ENCODE data around the gene OPN5. TPM values are rescaled to one million over a fixed set of nuclear protein-coding genes. Genes with fewer than 3 reads are reported as not detected.

The OPN5 gene
- total and polyA plus RNA-seq, 8 donors = not detected

GRCh38 chr6:47844881-47845280 is 63.0 kb downstream of the OPN5 start:
- Histone ChIP-seq H3K27ac (no peak overlapping the region), H3K4me1 (no peaks in the 10 kb centered on the region), H3K27me3 (no peaks in the 10 kb centered on the region), H3K4me3 (no peak overlapping the region), H3K36me3 (no peaks in the 10 kb centered on the region), H3K9me3 (no peaks in the 10 kb centered on the region)
- FAIRE-seq (no peak), DNase-seq (no peak), ATAC-seq (no peak)
- 73 to 82% methylated on average over 3 of the region's 3 CpGs for WGBS, 2 donors
- TF ChIP-seq CTCF (IDR thresholded peaks at IDR 0.05) = no peak
- intact Hi-C loops (cut with DNase I) = no loop called here

GRCh38 chr6:47846752-47847151 is 64.9 kb downstream of the OPN5 start:
- TF ChIP-seq CTCF (IDR thresholded peaks at IDR 0.05) = no peak
- DNase-seq = no peak
- no peaks in the 10 kb centered on the region for H3K27me3 ChIP-seq
- H3K4me3 ChIP-seq = no peak overlapping the region
- intact Hi-C loops (cut with DNase I) = no loop called here
- 27 to 41% methylated on average over 1 of the region's 1 CpG for whole genome bisulfite sequencing, 2 donors
- H3K27ac ChIP-seq = no peak overlapping the region
- H3K9me3 ChIP-seq = no peaks in the 10 kb centered on the region
- no peaks in the 10 kb centered on the region for H3K4me1 ChIP-seq
- no peak for FAIRE-seq
- ATAC-seq = no peak
- no peaks in the 10 kb centered on the region for H3K36me3 ChIP-seq

GRCh38 chr6:47851091-47851490 is 69.3 kb downstream of the OPN5 start:
- no peaks in the 10 kb centered on the region for H3K27me3 ChIP-seq
- FAIRE-seq (no peak), DNase-seq (no peak), ATAC-seq (no peak)
- H3K4me3 ChIP-seq = no peak overlapping the region
- WGBS, 2 donors = 61 to 81% methylated on average over 1 of the region's 1 CpG
- no peak overlapping the region for H3K27ac ChIP-seq
- H3K4me1 ChIP-seq = no peaks in the 10 kb centered on the region
- no peaks in the 10 kb centered on the region for H3K9me3 ChIP-seq
- intact Hi-C loops (cut with DNase I) = no loop called here
- TF ChIP-seq CTCF (IDR thresholded peaks at IDR 0.05) = no peak
- no peaks in the 10 kb centered on the region for H3K36me3 ChIP-seq

- H3K4me3 ChIP-seq = no peak overlapping the region
- H3K4me1 ChIP-seq = no peaks in the 10 kb centered on the region
- DNase-seq = no peak
- TF ChIP-seq CTCF (IDR thresholded peaks at IDR 0.05) = no peak
- WGBS, 2 donors = 56 to 67% methylated on average over 6 of the region's 6 CpGs
- H3K36me3 ChIP-seq = no peaks in the 10 kb centered on the region
- no peaks in the 10 kb centered on the region for H3K9me3 ChIP-seq
- H3K27ac ChIP-seq = no peak overlapping the region
- no peaks in the 10 kb centered on the region for H3K27me3 ChIP-seq
- no peak for ATAC-seq
- FAIRE-seq = no peak
- intact Hi-C loops (cut with DNase I) = no loop called here
Observed at GRCh38 chr6:47852727-47853126, 70.9 kb downstream of the OPN5 start.

GRCh38 chr6:47853766-47854165 is 71.9 kb downstream of the OPN5 start:
- no peak for TF ChIP-seq CTCF (IDR thresholded peaks at IDR 0.05)
- no peaks in the 10 kb centered on the region for H3K27me3 ChIP-seq
- DNase-seq = no peak
- 45 to 52% methylated on average over 3 of the region's 3 CpGs for WGBS, 2 donors
- no peak overlapping the region for H3K27ac ChIP-seq
- H3K4me1 ChIP-seq = no peaks in the 10 kb centered on the region
- no peak for FAIRE-seq
- H3K36me3 ChIP-seq = no peaks in the 10 kb centered on the region
- no peaks in the 10 kb centered on the region for H3K9me3 ChIP-seq
- intact Hi-C loops (cut with DNase I) = no loop called here
- no peak overlapping the region for H3K4me3 ChIP-seq
- no peak for ATAC-seq
